Suprapubic skin (tissue), 3 donors: ENCODE data around the gene WWC2.

Experiments used
- POLR2A ChIP-seq, 2 donors: fragments of 450-650 bp; IDR thresholded peaks; one replicate each; pipeline ENCODE4 v1.6.1; 2017; ENCODE audit warnings: antibody characterized with exemption in 2 of 2, mild to moderate bottlenecking in 2 of 2, moderate library complexity in 2 of 2
- TF ChIP-seq, protein P1 (sequence below), 2 donors: fragments of 200-600 bp in 1 of 2; fragments of 450-650 bp in 1 of 2; sonication (generic) in 1 of 2; IDR thresholded peaks; one replicate each; pipeline ENCODE4 v1.5.1; 2016 to 2019; ENCODE audit warnings: antibody characterized with exemption in 2 of 2, mild to moderate bottlenecking in 1 of 2, moderate library complexity in 1 of 2

DNA sequence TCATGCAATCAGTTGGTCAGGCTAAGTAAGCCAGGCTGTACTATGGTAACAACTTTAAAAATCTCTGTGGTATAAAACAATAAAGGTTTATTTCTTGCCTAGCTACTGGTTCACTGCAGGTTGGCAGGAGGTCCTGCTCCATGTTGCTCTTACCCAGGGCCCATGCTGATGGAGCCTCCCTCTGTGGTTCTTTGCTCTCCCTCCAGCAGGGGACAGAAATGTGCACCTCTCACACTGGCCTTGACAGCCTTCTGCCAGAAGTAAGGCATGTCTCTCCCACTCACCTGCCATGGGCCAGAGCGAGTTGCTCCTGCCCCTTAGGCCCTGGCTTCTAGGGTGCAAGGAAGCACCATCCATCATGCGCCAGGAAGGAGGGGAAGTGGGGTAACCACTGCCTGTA is 189.9 kb downstream of the WWC2 start:
- TF ChIP-seq, protein P1, sequence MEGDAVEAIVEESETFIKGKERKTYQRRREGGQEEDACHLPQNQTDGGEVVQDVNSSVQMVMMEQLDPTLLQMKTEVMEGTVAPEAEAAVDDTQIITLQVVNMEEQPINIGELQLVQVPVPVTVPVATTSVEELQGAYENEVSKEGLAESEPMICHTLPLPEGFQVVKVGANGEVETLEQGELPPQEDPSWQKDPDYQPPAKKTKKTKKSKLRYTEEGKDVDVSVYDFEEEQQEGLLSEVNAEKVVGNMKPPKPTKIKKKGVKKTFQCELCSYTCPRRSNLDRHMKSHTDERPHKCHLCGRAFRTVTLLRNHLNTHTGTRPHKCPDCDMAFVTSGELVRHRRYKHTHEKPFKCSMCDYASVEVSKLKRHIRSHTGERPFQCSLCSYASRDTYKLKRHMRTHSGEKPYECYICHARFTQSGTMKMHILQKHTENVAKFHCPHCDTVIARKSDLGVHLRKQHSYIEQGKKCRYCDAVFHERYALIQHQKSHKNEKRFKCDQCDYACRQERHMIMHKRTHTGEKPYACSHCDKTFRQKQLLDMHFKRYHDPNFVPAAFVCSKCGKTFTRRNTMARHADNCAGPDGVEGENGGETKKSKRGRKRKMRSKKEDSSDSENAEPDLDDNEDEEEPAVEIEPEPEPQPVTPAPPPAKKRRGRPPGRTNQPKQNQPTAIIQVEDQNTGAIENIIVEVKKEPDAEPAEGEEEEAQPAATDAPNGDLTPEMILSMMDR (IDR thresholded peaks at IDR 0.05), result no peak
- no peak for TF ChIP-seq POLR2A (IDR thresholded peaks at IDR 0.05)
